Measurements from ENCODE around the gene PCNT. TPM values are rescaled to one million over a fixed set of nuclear protein-coding genes. Genes with fewer than 3 reads are reported as not detected.

Gene PCNT
- total and polyA plus RNA-seq, 9 of the 15 experiments (the other 6 are each of a cell fraction or from before 2014, with no cell fraction given): 9.1 to 53.5 (median 31.3) TPM

Other genes with a start within 250 kb of the PCNT start
Only the 7 nearest of the 8 such genes appear.
- not detected in 2 replicates for gene FTCD, start 168.6 kb upstream of the PCNT start, total RNA-seq (2014; rRNA removed)
- not detected in 2 replicates for gene FTCD, start 168.6 kb upstream of the PCNT start, total RNA-seq (2014; rRNA removed; fragmentation: Illumina TruSeq; extraction: Trizol)
- gene FTCD, start 168.6 kb upstream of the PCNT start, total RNA-seq (2015; rRNA removed; fragmentation: Illumina TruSeq; extraction: Trizol): 0.08 and 0.25 TPM in 2 replicates
- gene FTCD, start 168.6 kb upstream of the PCNT start, total RNA-seq (2021): 0.74 and 1.1 TPM in 2 replicates
- gene FTCD, start 168.6 kb upstream of the PCNT start, polyA plus RNA-seq (2011; rRNA removed): 0.11 and 0.41 TPM in 2 replicates
- gene FTCD, start 168.6 kb upstream of the PCNT start, polyA plus RNA-seq (2014; fragmentation: Illumina TruSeq; extraction: Trizol): not detected in 2 replicates
- gene FTCD, start 168.6 kb upstream of the PCNT start, polyA plus RNA-seq (2014; fragmentation: Nextera tagmentation; extraction: Ambion mirVana): not detected
- 0.50 and 1.6 TPM in 2 replicates for gene FTCD, start 168.6 kb upstream of the PCNT start, polyA plus RNA-seq (2014; rRNA removed)
- 63.7 and 104 TPM in 2 replicates for gene SPATC1L, start 139.7 kb upstream of the PCNT start, total RNA-seq (2014; rRNA removed)
- gene SPATC1L, start 139.7 kb upstream of the PCNT start, total RNA-seq (2014; rRNA removed; fragmentation: Illumina TruSeq; extraction: Trizol): 10.4 and 12.6 TPM in 2 replicates
- gene SPATC1L, start 139.7 kb upstream of the PCNT start, total RNA-seq (2015; rRNA removed; fragmentation: Illumina TruSeq; extraction: Trizol): 29.7 and 31.9 TPM in 2 replicates
- gene SPATC1L, start 139.7 kb upstream of the PCNT start, total RNA-seq (2021): 118 and 121 TPM in 2 replicates
- gene SPATC1L, start 139.7 kb upstream of the PCNT start, polyA plus RNA-seq (2011; rRNA removed): 6.7 and 23.0 TPM in 2 replicates
- 38.3 and 84.8 TPM in 2 replicates for gene SPATC1L, start 139.7 kb upstream of the PCNT start, polyA plus RNA-seq (2014; fragmentation: Illumina TruSeq; extraction: Trizol)
- gene SPATC1L, start 139.7 kb upstream of the PCNT start, polyA plus RNA-seq (2014; fragmentation: Nextera tagmentation; extraction: Ambion mirVana): under 1 TPM in 1 of 2 experiments, not detected in 1; 0.14 TPM
- gene SPATC1L, start 139.7 kb upstream of the PCNT start, polyA plus RNA-seq (2014; rRNA removed): 40.6 and 50.4 TPM in 2 replicates
- gene LSS, start 95.4 kb upstream of the PCNT start, total RNA-seq (2014; rRNA removed): 56.4 and 67.6 TPM in 2 replicates
- gene LSS, start 95.4 kb upstream of the PCNT start, total RNA-seq (2014; rRNA removed; fragmentation: Illumina TruSeq; extraction: Trizol): 10.6 and 15.1 TPM in 2 replicates
- gene LSS, start 95.4 kb upstream of the PCNT start, total RNA-seq (2015; rRNA removed; fragmentation: Illumina TruSeq; extraction: Trizol): 29.6 and 29.8 TPM in 2 replicates
- gene LSS, start 95.4 kb upstream of the PCNT start, total RNA-seq (2021): 87.9 and 89.5 TPM in 2 replicates
- gene LSS, start 95.4 kb upstream of the PCNT start, polyA plus RNA-seq (2011; rRNA removed): 81.3 and 221 TPM in 2 replicates
- 37.4 and 43.3 TPM in 2 replicates for gene LSS, start 95.4 kb upstream of the PCNT start, polyA plus RNA-seq (2014; fragmentation: Illumina TruSeq; extraction: Trizol)
- 1 to 10 TPM; 2.2 to 2.7 TPM for gene LSS, start 95.4 kb upstream of the PCNT start, polyA plus RNA-seq (2014; fragmentation: Nextera tagmentation; extraction: Ambion mirVana)
- 58.2 and 80.7 TPM in 2 replicates for gene LSS, start 95.4 kb upstream of the PCNT start, polyA plus RNA-seq (2014; rRNA removed)
- gene MCM3AP, start 38.5 kb upstream of the PCNT start, total RNA-seq (2014; rRNA removed): 98.9 and 106 TPM in 2 replicates
- 69.2 and 73.1 TPM in 2 replicates for gene MCM3AP, start 38.5 kb upstream of the PCNT start, total RNA-seq (2014; rRNA removed; fragmentation: Illumina TruSeq; extraction: Trizol)
- gene MCM3AP, start 38.5 kb upstream of the PCNT start, total RNA-seq (2015; rRNA removed; fragmentation: Illumina TruSeq; extraction: Trizol): 65.1 and 80.9 TPM in 2 replicates
- 154 and 179 TPM in 2 replicates for gene MCM3AP, start 38.5 kb upstream of the PCNT start, total RNA-seq (2021)
- gene MCM3AP, start 38.5 kb upstream of the PCNT start, polyA plus RNA-seq (2011; rRNA removed): 60.4 and 69.6 TPM in 2 replicates
- gene MCM3AP, start 38.5 kb upstream of the PCNT start, polyA plus RNA-seq (2014; fragmentation: Illumina TruSeq; extraction: Trizol): 65.9 and 75.9 TPM in 2 replicates
- 1 to 10 TPM; 6.5 to 9.1 TPM for gene MCM3AP, start 38.5 kb upstream of the PCNT start, polyA plus RNA-seq (2014; fragmentation: Nextera tagmentation; extraction: Ambion mirVana)
- gene MCM3AP, start 38.5 kb upstream of the PCNT start, polyA plus RNA-seq (2014; rRNA removed): 75.4 and 82.8 TPM in 2 replicates
- gene YBEY, start 37.8 kb upstream of the PCNT start, total RNA-seq (2014; rRNA removed): 10.7 and 12.4 TPM in 2 replicates
- gene YBEY, start 37.8 kb upstream of the PCNT start, total RNA-seq (2014; rRNA removed; fragmentation: Illumina TruSeq; extraction: Trizol): 12.4 and 14.0 TPM in 2 replicates
- 14.3 and 15.6 TPM in 2 replicates for gene YBEY, start 37.8 kb upstream of the PCNT start, total RNA-seq (2015; rRNA removed; fragmentation: Illumina TruSeq; extraction: Trizol)
- gene YBEY, start 37.8 kb upstream of the PCNT start, total RNA-seq (2021): 10.5 and 10.7 TPM in 2 replicates
- gene YBEY, start 37.8 kb upstream of the PCNT start, polyA plus RNA-seq (2011; rRNA removed): 9.9 and 15.9 TPM in 2 replicates
- gene YBEY, start 37.8 kb upstream of the PCNT start, polyA plus RNA-seq (2014; fragmentation: Illumina TruSeq; extraction: Trizol): 14.1 and 14.7 TPM in 2 replicates
- gene YBEY, start 37.8 kb upstream of the PCNT start, polyA plus RNA-seq (2014; fragmentation: Nextera tagmentation; extraction: Ambion mirVana): 1 to 10 TPM; 6.4 to 9.4 TPM
- gene YBEY, start 37.8 kb upstream of the PCNT start, polyA plus RNA-seq (2014; rRNA removed): 28.0 and 39.6 TPM in 2 replicates
- gene C21orf58, start 286 bp upstream of the PCNT start, total RNA-seq (2014; rRNA removed): 20.1 and 22.4 TPM in 2 replicates
- 4.5 and 6.0 TPM in 2 replicates for gene C21orf58, start 286 bp upstream of the PCNT start, total RNA-seq (2014; rRNA removed; fragmentation: Illumina TruSeq; extraction: Trizol)
- 13.5 and 14.2 TPM in 2 replicates for gene C21orf58, start 286 bp upstream of the PCNT start, total RNA-seq (2015; rRNA removed; fragmentation: Illumina TruSeq; extraction: Trizol)
- 29.1 and 30.5 TPM in 2 replicates for gene C21orf58, start 286 bp upstream of the PCNT start, total RNA-seq (2021)
- gene C21orf58, start 286 bp upstream of the PCNT start, polyA plus RNA-seq (2011; rRNA removed): 12.4 and 16.7 TPM in 2 replicates
- gene C21orf58, start 286 bp upstream of the PCNT start, polyA plus RNA-seq (2014; fragmentation: Illumina TruSeq; extraction: Trizol): 10.6 and 16.1 TPM in 2 replicates
- gene C21orf58, start 286 bp upstream of the PCNT start, polyA plus RNA-seq (2014; fragmentation: Nextera tagmentation; extraction: Ambion mirVana): 1 to 10 TPM; 1.2 to 1.9 TPM
- gene C21orf58, start 286 bp upstream of the PCNT start, polyA plus RNA-seq (2014; rRNA removed): 27.9 and 30.0 TPM in 2 replicates
- 13.8 and 19.7 TPM in 2 replicates for gene DIP2A, start 134.7 kb downstream of the PCNT start, total RNA-seq (2014; rRNA removed)
- 14.9 and 19.1 TPM in 2 replicates for gene DIP2A, start 134.7 kb downstream of the PCNT start, total RNA-seq (2014; rRNA removed; fragmentation: Illumina TruSeq; extraction: Trizol)
- gene DIP2A, start 134.7 kb downstream of the PCNT start, total RNA-seq (2015; rRNA removed; fragmentation: Illumina TruSeq; extraction: Trizol): 19.6 and 20.3 TPM in 2 replicates
- gene DIP2A, start 134.7 kb downstream of the PCNT start, total RNA-seq (2021): 31.1 and 32.3 TPM in 2 replicates
- 34.5 and 41.3 TPM in 2 replicates for gene DIP2A, start 134.7 kb downstream of the PCNT start, polyA plus RNA-seq (2011; rRNA removed)
- 21.3 and 23.9 TPM in 2 replicates for gene DIP2A, start 134.7 kb downstream of the PCNT start, polyA plus RNA-seq (2014; fragmentation: Illumina TruSeq; extraction: Trizol)
- gene DIP2A, start 134.7 kb downstream of the PCNT start, polyA plus RNA-seq (2014; fragmentation: Nextera tagmentation; extraction: Ambion mirVana): 1 to 10 TPM; 4.3 to 4.6 TPM
- gene DIP2A, start 134.7 kb downstream of the PCNT start, polyA plus RNA-seq (2014; rRNA removed): 30.0 and 31.1 TPM in 2 replicates